Medulla oblongata (tissue), 1 donor: ENCODE data around the gene CPB1.

Experiments
- DNase-seq: peaks from one replicate; pipeline ENCODE4 v3.0.0-alpha.2; 2015; ENCODE audit errors: extremely low spot score

Gene CPB1

GRCh38 chr3:148882288-148882687 is 54.7 kb downstream of the CPB1 start:
- DNase-seq = peak; percentile 9

GRCh38 chr3:148883163-148883562 is 55.6 kb downstream of the CPB1 start:
- no peak for DNase-seq

- no peak for DNase-seq
These were observed 56.6 kb downstream of the CPB1 start for GRCh38 chr3:148884261-148884660.

GRCh38 chr3:148889828-148890227 is 62.2 kb downstream of the CPB1 start:
- DNase-seq = no peak

- no peak for DNase-seq
These were observed 68.5 kb downstream of the CPB1 start for GRCh38 chr3:148896062-148896461.

GRCh38 chr3:148901987-148902791 is 74.6 kb downstream of the CPB1 start:
- no peak for DNase-seq

GRCh38 chr3:148903022-148903442 is 75.4 kb downstream of the CPB1 start:
- no peak for DNase-seq

GRCh38 chr3:148903941-148904340 is 76.3 kb downstream of the CPB1 start:
- DNase-seq = no peak

- DNase-seq = no peak
These were observed 79.1 kb downstream of the CPB1 start for GRCh38 chr3:148906667-148907066.
